HepG2 (cell line): ENCODE data around the gene COX4I1. TPM values are rescaled to one million over a fixed set of nuclear protein-coding genes. Genes with fewer than 3 reads are reported as not detected.
A peak's percentile ranks its signal among the peaks of the same experiment; 100 is the strongest.

Experiments
- CREM ChIP-seq, 2 experiments: sonication (generic) in 1 of 2; formaldehyde crosslinking in 1 of 2; IDR thresholded peaks; 2 replicates each; pipeline versions ENCODE4 v1.4.0 to v1.6.1; 2016 to 2020; ENCODE audit warnings: antibody characterized with exemption in 1 of 2, mild to moderate bottlenecking in 1 of 2, missing genetic modification reagents in 1 of 2
- DNMT3B ChIP-seq: conservative IDR thresholded peaks from 2 replicates; pipeline ENCODE4 v1.6.1; 2016; ENCODE audit warnings: missing biosample characterization, control low read depth
- FOXP1 ChIP-seq, 2 experiments: fragments of 450-650 bp in 1 of 2; IDR thresholded peaks; 2 replicates each; pipeline ENCODE4 v1.6.1; 2017 to 2018; ENCODE audit warnings: antibody characterized with exemption in 1 of 2
- HNRNPLL ChIP-seq: fragments of 200-400 bp; formaldehyde crosslinking; IDR thresholded peaks from 2 replicates; pipeline ENCODE4 v1.6.1; 2017; ENCODE audit warnings: mild to moderate bottlenecking, low read depth, low read length; ENCODE audit not compliant: poor library complexity, severe bottlenecking
- PHF21A ChIP-seq: sonication (generic); formaldehyde crosslinking; IDR thresholded peaks from 2 replicates; pipeline ENCODE4 v1.5.0; 2020; ENCODE audit warnings: mild to moderate bottlenecking, missing genetic modification reagents
- ZFP1 ChIP-seq: IDR thresholded peaks from 2 replicates; pipeline ENCODE4 v1.6.1; 2016
- ZNF563 ChIP-seq: sonication (generic); formaldehyde crosslinking; IDR thresholded peaks from 2 replicates; pipeline ENCODE4 v1.8.0; 2022; ENCODE audit warnings: mild to moderate bottlenecking, moderate library complexity, missing genetic modification reagents
- ZNF598 ChIP-seq: sonication (generic); formaldehyde crosslinking; IDR thresholded peaks from 2 replicates; pipeline ENCODE4 v1.5.1; 2020; ENCODE audit warnings: mild to moderate bottlenecking, missing genetic modification reagents, borderline replicate concordance
- ZNF615 ChIP-seq: sonication (generic); formaldehyde crosslinking; IDR thresholded peaks from 2 replicates; pipeline ENCODE4 v1.5.0; 2020; ENCODE audit warnings: mild to moderate bottlenecking, missing genetic modification reagents, borderline replicate concordance
- ZNF790 ChIP-seq: sonication (generic); formaldehyde crosslinking; IDR thresholded peaks from 2 replicates; pipeline ENCODE4 v1.8.0; 2022; ENCODE audit warnings: missing genetic modification reagents, mild to moderate bottlenecking, borderline replicate concordance
- polyA plus RNA-seq, 8 experiments: library from polyadenylated mRNA; depleted of rRNA in 3 of 8; stranded (reverse) in 7 of 8; unstranded in 1 of 8; fragments of >200 nt; fragmentation: Illumina TruSeq in 4 of 8; extraction: Trizol in 4 of 8; gene quantifications; 2 replicates each; pipeline versions ENCODE4 v1.2.1 to v1.2.3, GENCODE V29; 2011 to 2016; ENCODE audit warnings: low read depth in 4 of 8, missing spikeins in 1 of 8, mixed read lengths in 1 of 8; ENCODE audit not compliant: insufficient read depth in 1 of 8
- total RNA-seq, 5 experiments: library from RNA; depleted of rRNA; stranded (reverse); fragments of >200 nt; fragmentation: Illumina TruSeq; extraction: Trizol; gene quantifications; 2 replicates each; pipeline ENCODE4 v1.2.3, GENCODE V29; 2016; ENCODE audit warnings: low read depth in 1 of 5
- TF ChIP-seq, protein P1 (sequence below): sonication (generic); formaldehyde crosslinking; IDR thresholded peaks from 2 replicates; pipeline ENCODE4 v1.4.0; 2020; ENCODE audit warnings: missing genetic modification reagents
- TF ChIP-seq, protein P2 (sequence below): sonication (generic); formaldehyde crosslinking; IDR thresholded peaks from 2 replicates; pipeline ENCODE4 v1.5.0; 2020; ENCODE audit warnings: mild to moderate bottlenecking, missing genetic modification reagents
- TF ChIP-seq, protein P3 (sequence below): sonication (generic); formaldehyde crosslinking; IDR thresholded peaks from 2 replicates; pipeline ENCODE4 v1.9.0; 2021; ENCODE audit warnings: mild to moderate bottlenecking, missing genetic modification reagents
- TF ChIP-seq, protein P4 (sequence below): sonication (generic); formaldehyde crosslinking; IDR thresholded peaks from 2 replicates; pipeline ENCODE4 v1.5.0; 2020; ENCODE audit warnings: missing genetic modification reagents
- TF ChIP-seq, protein P5 (sequence below): sonication (generic); formaldehyde crosslinking; IDR thresholded peaks from 2 replicates; pipeline ENCODE4 v1.4.0; 2020; ENCODE audit warnings: missing genetic modification reagents, borderline replicate concordance

COX4I1 gene
- total and polyA plus RNA-seq, 2 of the 13 experiments (the other 11 are each of a cell fraction or from before 2014, with no cell fraction given): 658 to 902 TPM

DNA sequence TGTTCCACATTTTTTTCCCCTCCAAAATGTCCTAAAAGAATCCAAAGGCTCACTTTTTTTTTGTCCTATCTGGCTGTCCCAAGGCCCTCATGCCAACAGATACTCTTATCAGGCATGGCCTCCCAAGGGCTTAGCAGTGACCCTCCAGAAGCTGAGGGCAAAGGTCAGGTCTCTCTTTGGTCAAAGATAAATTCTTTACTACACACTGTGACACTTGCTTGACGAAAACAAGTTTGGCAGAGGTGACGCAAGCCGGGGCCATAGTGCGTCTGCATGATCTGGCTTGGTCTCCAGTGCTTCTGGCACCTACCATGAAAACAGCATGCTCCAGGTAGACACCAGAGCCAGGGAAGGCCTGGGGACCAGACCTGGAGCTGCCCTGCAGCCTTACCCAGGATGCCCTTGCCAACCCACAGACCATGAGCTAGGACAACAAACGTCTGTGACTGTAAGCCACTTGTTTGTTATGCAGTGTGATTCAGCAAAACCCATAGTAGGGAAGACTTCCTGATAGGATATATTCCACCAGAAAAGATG, 50.9 kb downstream of the COX4I1 start (continued):
- TF ChIP-seq HNRNPLL: no peak
- TF ChIP-seq PHF21A (CRISPR knock-in tag): peak; percentile 44; the same call in 1 of the 2 replicates
- peak; percentile 36; the same call in 1 of the 2 replicates for TF ChIP-seq ZNF563 (CRISPR knock-in tag)
- TF ChIP-seq, protein P1, sequence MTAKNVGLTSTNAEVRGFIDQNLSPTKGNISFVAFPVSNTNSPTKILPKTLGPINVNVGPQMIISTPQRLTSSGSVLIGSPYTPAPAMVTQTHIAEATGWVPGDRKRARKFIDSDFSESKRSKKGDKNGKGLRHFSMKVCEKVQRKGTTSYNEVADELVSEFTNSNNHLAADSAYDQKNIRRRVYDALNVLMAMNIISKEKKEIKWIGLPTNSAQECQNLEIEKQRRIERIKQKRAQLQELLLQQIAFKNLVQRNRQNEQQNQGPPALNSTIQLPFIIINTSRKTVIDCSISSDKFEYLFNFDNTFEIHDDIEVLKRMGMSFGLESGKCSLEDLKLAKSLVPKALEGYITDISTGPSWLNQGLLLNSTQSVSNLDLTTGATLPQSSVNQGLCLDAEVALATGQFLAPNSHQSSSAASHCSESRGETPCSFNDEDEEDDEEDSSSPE (CRISPR knock-in tag): 0 out of 2 replicates have a peak, but pooled peaks have one; percentile 14
- no peak for TF ChIP-seq DNMT3B (CRISPR knock-in tag)
- TF ChIP-seq, protein P2, sequence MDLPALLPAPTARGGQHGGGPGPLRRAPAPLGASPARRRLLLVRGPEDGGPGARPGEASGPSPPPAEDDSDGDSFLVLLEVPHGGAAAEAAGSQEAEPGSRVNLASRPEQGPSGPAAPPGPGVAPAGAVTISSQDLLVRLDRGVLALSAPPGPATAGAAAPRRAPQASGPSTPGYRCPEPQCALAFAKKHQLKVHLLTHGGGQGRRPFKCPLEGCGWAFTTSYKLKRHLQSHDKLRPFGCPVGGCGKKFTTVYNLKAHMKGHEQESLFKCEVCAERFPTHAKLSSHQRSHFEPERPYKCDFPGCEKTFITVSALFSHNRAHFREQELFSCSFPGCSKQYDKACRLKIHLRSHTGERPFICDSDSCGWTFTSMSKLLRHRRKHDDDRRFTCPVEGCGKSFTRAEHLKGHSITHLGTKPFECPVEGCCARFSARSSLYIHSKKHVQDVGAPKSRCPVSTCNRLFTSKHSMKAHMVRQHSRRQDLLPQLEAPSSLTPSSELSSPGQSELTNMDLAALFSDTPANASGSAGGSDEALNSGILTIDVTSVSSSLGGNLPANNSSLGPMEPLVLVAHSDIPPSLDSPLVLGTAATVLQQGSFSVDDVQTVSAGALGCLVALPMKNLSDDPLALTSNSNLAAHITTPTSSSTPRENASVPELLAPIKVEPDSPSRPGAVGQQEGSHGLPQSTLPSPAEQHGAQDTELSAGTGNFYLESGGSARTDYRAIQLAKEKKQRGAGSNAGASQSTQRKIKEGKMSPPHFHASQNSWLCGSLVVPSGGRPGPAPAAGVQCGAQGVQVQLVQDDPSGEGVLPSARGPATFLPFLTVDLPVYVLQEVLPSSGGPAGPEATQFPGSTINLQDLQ (CRISPR knock-in tag): no peak
- no peak for TF ChIP-seq FOXP1 (IDR thresholded peaks at IDR 0.05)
- no peak for TF ChIP-seq FOXP1 (CRISPR knock-in tag; IDR thresholded peaks at IDR 0.05)
- no peak for TF ChIP-seq ZNF790 (CRISPR knock-in tag)
- TF ChIP-seq, protein P3, sequence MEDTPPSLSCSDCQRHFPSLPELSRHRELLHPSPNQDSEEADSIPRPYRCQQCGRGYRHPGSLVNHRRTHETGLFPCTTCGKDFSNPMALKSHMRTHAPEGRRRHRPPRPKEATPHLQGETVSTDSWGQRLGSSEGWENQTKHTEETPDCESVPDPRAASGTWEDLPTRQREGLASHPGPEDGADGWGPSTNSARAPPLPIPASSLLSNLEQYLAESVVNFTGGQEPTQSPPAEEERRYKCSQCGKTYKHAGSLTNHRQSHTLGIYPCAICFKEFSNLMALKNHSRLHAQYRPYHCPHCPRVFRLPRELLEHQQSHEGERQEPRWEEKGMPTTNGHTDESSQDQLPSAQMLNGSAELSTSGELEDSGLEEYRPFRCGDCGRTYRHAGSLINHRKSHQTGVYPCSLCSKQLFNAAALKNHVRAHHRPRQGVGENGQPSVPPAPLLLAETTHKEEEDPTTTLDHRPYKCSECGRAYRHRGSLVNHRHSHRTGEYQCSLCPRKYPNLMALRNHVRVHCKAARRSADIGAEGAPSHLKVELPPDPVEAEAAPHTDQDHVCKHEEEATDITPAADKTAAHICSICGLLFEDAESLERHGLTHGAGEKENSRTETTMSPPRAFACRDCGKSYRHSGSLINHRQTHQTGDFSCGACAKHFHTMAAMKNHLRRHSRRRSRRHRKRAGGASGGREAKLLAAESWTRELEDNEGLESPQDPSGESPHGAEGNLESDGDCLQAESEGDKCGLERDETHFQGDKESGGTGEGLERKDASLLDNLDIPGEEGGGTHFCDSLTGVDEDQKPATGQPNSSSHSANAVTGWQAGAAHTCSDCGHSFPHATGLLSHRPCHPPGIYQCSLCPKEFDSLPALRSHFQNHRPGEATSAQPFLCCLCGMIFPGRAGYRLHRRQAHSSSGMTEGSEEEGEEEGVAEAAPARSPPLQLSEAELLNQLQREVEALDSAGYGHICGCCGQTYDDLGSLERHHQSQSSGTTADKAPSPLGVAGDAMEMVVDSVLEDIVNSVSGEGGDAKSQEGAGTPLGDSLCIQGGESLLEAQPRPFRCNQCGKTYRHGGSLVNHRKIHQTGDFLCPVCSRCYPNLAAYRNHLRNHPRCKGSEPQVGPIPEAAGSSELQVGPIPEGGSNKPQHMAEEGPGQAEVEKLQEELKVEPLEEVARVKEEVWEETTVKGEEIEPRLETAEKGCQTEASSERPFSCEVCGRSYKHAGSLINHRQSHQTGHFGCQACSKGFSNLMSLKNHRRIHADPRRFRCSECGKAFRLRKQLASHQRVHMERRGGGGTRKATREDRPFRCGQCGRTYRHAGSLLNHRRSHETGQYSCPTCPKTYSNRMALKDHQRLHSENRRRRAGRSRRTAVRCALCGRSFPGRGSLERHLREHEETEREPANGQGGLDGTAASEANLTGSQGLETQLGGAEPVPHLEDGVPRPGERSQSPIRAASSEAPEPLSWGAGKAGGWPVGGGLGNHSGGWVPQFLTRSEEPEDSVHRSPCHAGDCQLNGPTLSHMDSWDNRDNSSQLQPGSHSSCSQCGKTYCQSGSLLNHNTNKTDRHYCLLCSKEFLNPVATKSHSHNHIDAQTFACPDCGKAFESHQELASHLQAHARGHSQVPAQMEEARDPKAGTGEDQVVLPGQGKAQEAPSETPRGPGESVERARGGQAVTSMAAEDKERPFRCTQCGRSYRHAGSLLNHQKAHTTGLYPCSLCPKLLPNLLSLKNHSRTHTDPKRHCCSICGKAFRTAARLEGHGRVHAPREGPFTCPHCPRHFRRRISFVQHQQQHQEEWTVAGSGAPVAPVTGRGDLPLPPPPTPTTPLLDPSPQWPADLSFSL (CRISPR knock-in tag): no peak
- TF ChIP-seq ZNF615 (CRISPR knock-in tag): no peak
- TF ChIP-seq, protein P4, sequence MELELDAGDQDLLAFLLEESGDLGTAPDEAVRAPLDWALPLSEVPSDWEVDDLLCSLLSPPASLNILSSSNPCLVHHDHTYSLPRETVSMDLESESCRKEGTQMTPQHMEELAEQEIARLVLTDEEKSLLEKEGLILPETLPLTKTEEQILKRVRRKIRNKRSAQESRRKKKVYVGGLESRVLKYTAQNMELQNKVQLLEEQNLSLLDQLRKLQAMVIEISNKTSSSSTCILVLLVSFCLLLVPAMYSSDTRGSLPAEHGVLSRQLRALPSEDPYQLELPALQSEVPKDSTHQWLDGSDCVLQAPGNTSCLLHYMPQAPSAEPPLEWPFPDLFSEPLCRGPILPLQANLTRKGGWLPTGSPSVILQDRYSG (CRISPR knock-in tag): no peak
- TF ChIP-seq ZNF598 (CRISPR knock-in tag): 0 out of 2 replicates have a peak, but pooled peaks have one; percentile 25
- TF ChIP-seq ZFP1 (CRISPR knock-in tag): no peak
- 0 out of 2 replicates have a peak, but pooled peaks have one; percentile 28 for TF ChIP-seq CREM (IDR thresholded peaks at IDR 0.05)
- no peak for TF ChIP-seq CREM (CRISPR knock-in tag; IDR thresholded peaks at IDR 0.05)
- TF ChIP-seq, protein P5, sequence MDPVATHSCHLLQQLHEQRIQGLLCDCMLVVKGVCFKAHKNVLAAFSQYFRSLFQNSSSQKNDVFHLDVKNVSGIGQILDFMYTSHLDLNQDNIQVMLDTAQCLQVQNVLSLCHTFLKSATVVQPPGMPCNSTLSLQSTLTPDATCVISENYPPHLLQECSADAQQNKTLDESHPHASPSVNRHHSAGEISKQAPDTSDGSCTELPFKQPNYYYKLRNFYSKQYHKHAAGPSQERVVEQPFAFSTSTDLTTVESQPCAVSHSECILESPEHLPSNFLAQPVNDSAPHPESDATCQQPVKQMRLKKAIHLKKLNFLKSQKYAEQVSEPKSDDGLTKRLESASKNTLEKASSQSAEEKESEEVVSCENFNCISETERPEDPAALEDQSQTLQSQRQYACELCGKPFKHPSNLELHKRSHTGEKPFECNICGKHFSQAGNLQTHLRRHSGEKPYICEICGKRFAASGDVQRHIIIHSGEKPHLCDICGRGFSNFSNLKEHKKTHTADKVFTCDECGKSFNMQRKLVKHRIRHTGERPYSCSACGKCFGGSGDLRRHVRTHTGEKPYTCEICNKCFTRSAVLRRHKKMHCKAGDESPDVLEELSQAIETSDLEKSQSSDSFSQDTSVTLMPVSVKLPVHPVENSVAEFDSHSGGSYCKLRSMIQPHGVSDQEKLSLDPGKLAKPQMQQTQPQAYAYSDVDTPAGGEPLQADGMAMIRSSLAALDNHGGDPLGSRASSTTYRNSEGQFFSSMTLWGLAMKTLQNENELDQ (CRISPR knock-in tag): no peak
